Neural cell (in vitro differentiated cells): Measurements from ENCODE around the gene SH3BGR. TPM values are rescaled to one million over a fixed set of nuclear protein-coding genes. Genes with fewer than 3 reads are reported as not detected.

Experiments used
- H2AFZ ChIP-seq: fragments of 200-600, 300-800 bp; sonication (generic), shearing (Covaris generic); 2 replicates; pipeline ENCODE4 v1.6.0; 2014; ENCODE audit warnings: low read depth, mild to moderate bottlenecking, antibody characterized with exemption, low read length, moderate library complexity
- H3F3A ChIP-seq: fragments of 200-600 bp; shearing (Covaris generic); 2 replicates; pipeline ENCODE4 v1.6.1; 2016; ENCODE audit warnings: mild to moderate bottlenecking, moderate library complexity, mixed read lengths, antibody characterized with exemption, low read length; ENCODE audit not compliant: insufficient read depth, poor library complexity, severe bottlenecking
- H3K27ac ChIP-seq: fragments of 200-600, 300-800 bp; sonication (generic), shearing (Covaris generic); 2 replicates; pipeline ENCODE4 v1.5.1; 2014; ENCODE audit warnings: mild to moderate bottlenecking, low read length, moderate library complexity
- H3K27me3 ChIP-seq: fragments of 300-800, 200-600 bp; sonication (generic), shearing (Covaris generic); 2 replicates; pipeline ENCODE4 v1.6.0; 2014; ENCODE audit warnings: mild to moderate bottlenecking, low read depth, low read length, moderate library complexity; ENCODE audit not compliant: insufficient read depth
- H3K36me3 ChIP-seq: fragments of 300-800, 200-600 bp; sonication (generic), shearing (Covaris generic); 2 replicates; pipeline ENCODE4 v1.5.1; 2014; ENCODE audit warnings: mild to moderate bottlenecking, antibody characterized with exemption, low read length, moderate library complexity; ENCODE audit not compliant: insufficient read depth
- H3K4me2 ChIP-seq: fragments of 300-800, 200-600 bp; sonication (generic), shearing (Covaris generic); 2 replicates; pipeline ENCODE4 v1.6.0; 2014; ENCODE audit warnings: mild to moderate bottlenecking, low read length
- H3K4me3 ChIP-seq: fragments of 300-800, 200-600 bp; sonication (generic), shearing (Covaris generic); 2 replicates; pipeline ENCODE4 v1.5.1; 2014; ENCODE audit warnings: mild to moderate bottlenecking, low read length, moderate library complexity
- H3K79me2 ChIP-seq: fragments of 200-600 bp; shearing (Covaris generic); replicated peaks from 2 replicates; pipeline ENCODE4 v1.6.0; 2014; ENCODE audit warnings: mild to moderate bottlenecking, low read length, moderate library complexity; ENCODE audit not compliant: insufficient read depth
- H3K9ac ChIP-seq: fragments of 300-800, 200-600 bp; sonication (generic), shearing (Covaris generic); 2 replicates; pipeline ENCODE4 v1.6.1; 2016; ENCODE audit warnings: mild to moderate bottlenecking, low read length, mixed read lengths
- H3K9me2 ChIP-seq: fragments of 200-600 bp; shearing (Covaris generic); 2 replicates; pipeline ENCODE4 v1.6.1; 2016; ENCODE audit warnings: mild to moderate bottlenecking, low read length, mixed read lengths; ENCODE audit not compliant: insufficient read depth
- H3K9me3 ChIP-seq: fragments of 200-600, 300-800 bp; sonication (generic), shearing (Covaris generic); 2 replicates; pipeline ENCODE4 v1.6.1; 2016; ENCODE audit warnings: mild to moderate bottlenecking, mixed run types, low read length, moderate library complexity, mixed read lengths
- H4K20me1 ChIP-seq: fragments of 200-600 bp; shearing (Covaris generic); 2 replicates; pipeline ENCODE4 v1.6.1; 2016; ENCODE audit warnings: mild to moderate bottlenecking, mixed run types; ENCODE audit not compliant: insufficient read depth
- CTCF ChIP-seq: fragments of 450-650 bp; IDR thresholded peaks from 2 replicates; pipeline ENCODE4 v1.5.1; 2014; ENCODE audit warnings: antibody characterized with exemption, mild to moderate bottlenecking, moderate library complexity; ENCODE audit not compliant: poor library complexity, severe bottlenecking
- EP300 ChIP-seq: fragments of 450-650 bp; conservative IDR thresholded peaks from 2 replicates; pipeline ENCODE4 v1.6.1; 2014; ENCODE audit warnings: antibody characterized with exemption, mild to moderate bottlenecking, moderate library complexity; ENCODE audit not compliant: poor library complexity, severe bottlenecking
- EZH2 ChIP-seq: fragments of 200-600, 300-800 bp; shearing (Covaris generic), sonication (generic); IDR thresholded peaks from 2 replicates; pipeline ENCODE4 v1.6.1; 2014; ENCODE audit warnings: antibody characterized with exemption, low read length, borderline replicate concordance, mild to moderate bottlenecking; ENCODE audit not compliant: insufficient read depth, poor library complexity, severe bottlenecking
- MXI1 ChIP-seq: fragments of 450-650 bp; conservative IDR thresholded peaks from 2 replicates; pipeline ENCODE4 v1.6.1; 2014; ENCODE audit warnings: antibody characterized with exemption, mild to moderate bottlenecking; ENCODE audit not compliant: poor library complexity, severe bottlenecking
- POLR2AphosphoS5 ChIP-seq: IDR thresholded peaks from 2 replicates; pipeline ENCODE4 v1.6.1; 2012
- RAD21 ChIP-seq: fragments of 450-650 bp; conservative IDR thresholded peaks from 2 replicates; pipeline ENCODE4 v1.6.1; 2014; ENCODE audit warnings: antibody characterized with exemption, mild to moderate bottlenecking, moderate library complexity
- SMC3 ChIP-seq: fragments of 450-650 bp; conservative IDR thresholded peaks from 2 replicates; pipeline ENCODE4 v1.6.1; 2014; ENCODE audit warnings: antibody characterized with exemption, mild to moderate bottlenecking, moderate library complexity; ENCODE audit not compliant: poor library complexity
- TAF1 ChIP-seq: IDR thresholded peaks from 2 replicates; pipeline ENCODE4 v1.6.1; 2012; ENCODE audit warnings: low read depth
- polyA plus RNA-seq: library from polyadenylated mRNA; depleted of rRNA; stranded (reverse); fragments of >200 nt; gene quantifications from 2 replicates; pipeline ENCODE4 v1.2.3, GENCODE V29; 2014
- TF ChIP-seq, protein P1 (sequence below): IDR thresholded peaks from 2 replicates; pipeline ENCODE4 v1.6.1; 2012; ENCODE audit warnings: borderline replicate concordance

Gene SH3BGR
- polyA plus RNA-seq, 1 donor from 2014 or later = 13.8 TPM

GRCh38 chr21:39525129-39525528 is 73.4 kb downstream of the SH3BGR start:
- H4K20me1 ChIP-seq = no peaks in the 10 kb centered on the region
- H3K4me3 ChIP-seq = no peak overlapping the region
- H3K9me3 ChIP-seq = no peaks in the 10 kb centered on the region
- TF ChIP-seq POLR2AphosphoS5 (no peak), CTCF (no peak), TAF1 (no peak), MXI1 (no peak), RAD21 (no peak), EP300 (no peak), SMC3 (no peak), EZH2 (no peak)
- TF ChIP-seq, protein P1, sequence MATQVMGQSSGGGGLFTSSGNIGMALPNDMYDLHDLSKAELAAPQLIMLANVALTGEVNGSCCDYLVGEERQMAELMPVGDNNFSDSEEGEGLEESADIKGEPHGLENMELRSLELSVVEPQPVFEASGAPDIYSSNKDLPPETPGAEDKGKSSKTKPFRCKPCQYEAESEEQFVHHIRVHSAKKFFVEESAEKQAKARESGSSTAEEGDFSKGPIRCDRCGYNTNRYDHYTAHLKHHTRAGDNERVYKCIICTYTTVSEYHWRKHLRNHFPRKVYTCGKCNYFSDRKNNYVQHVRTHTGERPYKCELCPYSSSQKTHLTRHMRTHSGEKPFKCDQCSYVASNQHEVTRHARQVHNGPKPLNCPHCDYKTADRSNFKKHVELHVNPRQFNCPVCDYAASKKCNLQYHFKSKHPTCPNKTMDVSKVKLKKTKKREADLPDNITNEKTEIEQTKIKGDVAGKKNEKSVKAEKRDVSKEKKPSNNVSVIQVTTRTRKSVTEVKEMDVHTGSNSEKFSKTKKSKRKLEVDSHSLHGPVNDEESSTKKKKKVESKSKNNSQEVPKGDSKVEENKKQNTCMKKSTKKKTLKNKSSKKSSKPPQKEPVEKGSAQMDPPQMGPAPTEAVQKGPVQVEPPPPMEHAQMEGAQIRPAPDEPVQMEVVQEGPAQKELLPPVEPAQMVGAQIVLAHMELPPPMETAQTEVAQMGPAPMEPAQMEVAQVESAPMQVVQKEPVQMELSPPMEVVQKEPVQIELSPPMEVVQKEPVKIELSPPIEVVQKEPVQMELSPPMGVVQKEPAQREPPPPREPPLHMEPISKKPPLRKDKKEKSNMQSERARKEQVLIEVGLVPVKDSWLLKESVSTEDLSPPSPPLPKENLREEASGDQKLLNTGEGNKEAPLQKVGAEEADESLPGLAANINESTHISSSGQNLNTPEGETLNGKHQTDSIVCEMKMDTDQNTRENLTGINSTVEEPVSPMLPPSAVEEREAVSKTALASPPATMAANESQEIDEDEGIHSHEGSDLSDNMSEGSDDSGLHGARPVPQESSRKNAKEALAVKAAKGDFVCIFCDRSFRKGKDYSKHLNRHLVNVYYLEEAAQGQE = no peak
- no peak overlapping the region for H2AFZ ChIP-seq
- H3K27ac ChIP-seq = no peak overlapping the region
- no peaks in the 10 kb centered on the region for H3K27me3 ChIP-seq
- H3K9me2 ChIP-seq = no peaks in the 10 kb centered on the region
- no peaks in the 10 kb centered on the region for H3K36me3 ChIP-seq
- no peaks in the 10 kb centered on the region for H3F3A ChIP-seq
- no peak overlapping the region for H3K9ac ChIP-seq
- H3K79me2 ChIP-seq = no peaks in the 10 kb centered on the region
- no peak overlapping the region for H3K4me2 ChIP-seq

- Histone ChIP-seq H3K79me2 (no peaks in the 10 kb centered on the region), H3K9me2 (no peaks in the 10 kb centered on the region), H3K27ac (no peak overlapping the region), H3K9me3 (no peaks in the 10 kb centered on the region), H4K20me1 (no peaks in the 10 kb centered on the region), H3K4me2 (no peak overlapping the region), H3K36me3 (no peaks in the 10 kb centered on the region), H3K27me3 (no peaks in the 10 kb centered on the region), H3K4me3 (no peak overlapping the region), H3K9ac (no peak overlapping the region), H3F3A (no peaks in the 10 kb centered on the region), H2AFZ (no peak overlapping the region)
- no peak for TF ChIP-seq TAF1
- TF ChIP-seq POLR2AphosphoS5 = no peak
- TF ChIP-seq RAD21 = no peak
- TF ChIP-seq CTCF = no peak
- TF ChIP-seq MXI1 = no peak
- no peak for TF ChIP-seq EP300
- no peak for TF ChIP-seq SMC3
- TF ChIP-seq, protein P1 = no peak
- TF ChIP-seq EZH2 = no peak
Observed at GRCh38 chr21:39525601-39526000, 73.8 kb downstream of the SH3BGR start.
